ENCODE data around the gene TRABD.

TRABD gene

DNA sequence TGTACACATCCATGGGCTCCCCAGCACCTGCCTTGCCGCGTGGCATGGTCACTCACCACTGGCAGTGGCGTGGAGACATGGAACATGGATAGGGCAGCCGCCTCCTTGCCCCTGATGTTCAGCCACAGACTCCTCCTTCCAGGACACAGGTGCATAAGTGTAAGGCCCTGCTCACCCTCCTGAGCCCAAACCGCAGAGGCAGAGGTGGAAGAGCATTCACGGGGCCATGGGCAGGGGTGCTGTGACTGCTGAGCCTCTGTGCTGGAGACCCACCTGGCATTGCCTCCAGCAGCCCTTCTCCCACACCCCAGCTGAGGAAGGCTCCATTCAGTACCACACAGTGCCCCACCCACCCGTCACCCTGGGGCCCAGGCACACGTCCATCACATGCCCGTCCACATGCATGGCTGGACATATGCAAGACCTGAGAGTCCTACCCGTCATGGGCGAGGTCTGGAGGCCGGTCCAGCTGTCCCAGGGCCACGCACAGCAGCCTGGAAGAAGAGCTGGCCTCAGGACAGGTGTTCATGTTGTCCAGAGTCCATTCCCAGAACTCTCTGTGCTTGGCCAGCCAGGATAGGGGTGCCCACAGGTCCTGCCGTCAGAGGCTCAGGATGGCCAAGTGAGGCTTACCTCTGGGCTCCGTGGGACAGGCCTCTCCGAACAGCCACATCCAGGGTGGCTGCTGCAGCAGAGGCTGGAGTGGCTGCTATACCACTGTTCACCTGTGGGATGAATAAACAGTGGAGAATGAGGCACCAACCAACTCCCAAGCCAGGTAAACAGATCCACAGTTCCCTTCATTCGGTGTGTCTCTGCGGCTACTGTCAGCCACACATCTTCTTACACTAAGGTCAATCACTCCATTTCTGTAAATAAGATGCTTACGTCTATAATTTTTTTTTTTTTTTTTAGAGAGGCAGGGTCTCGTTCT lies 60.8 kb downstream of the TRABD start:
- no peak for DNase-seq

- DNase-seq, result no peak
Observed at GRCh38 chr22:50247748-50248147, 62.0 kb downstream of the TRABD start.

GRCh38 chr22:50248196-50249081 lies 62.7 kb downstream of the TRABD start:
- DNase-seq, result no peak
